Activated CD8-positive, alpha-beta memory T cell treated with anti-CD3 and anti-CD28 coated beads, Interleukin-2, amount 10 ng/mL, durations not matched to agents 7 days and 5 days (primary cell): ENCODE measurements around the gene CDAN1. TPM values are rescaled to one million over a fixed set of nuclear protein-coding genes. Genes with fewer than 3 reads are reported as not detected.

ENCODE experiments used
- total RNA-seq, 2 experiments: library from RNA; stranded (reverse); gene quantifications; one replicate each; pipeline ENCODE4 v1.2.3, GENCODE V29; 2021

The CDAN1 gene
- total RNA-seq, 2 experiments from 2014 or later, result 29.0 to 39.2 TPM

Other genes starting within 250 kb of the CDAN1 start
- gene ZNF106, start 246.0 kb downstream of the CDAN1 start, total RNA-seq, result 10 to 100 TPM; 41.1 to 51.8 TPM
- gene SNAP23, start 241.5 kb downstream of the CDAN1 start, total RNA-seq, result 10 to 100 TPM; 36.9 to 63.9 TPM
- gene LRRC57, start 188.3 kb downstream of the CDAN1 start, total RNA-seq, result 10 to 100 TPM; 22.9 to 25.2 TPM
- 10 to 100 TPM; 35.5 to 35.6 TPM for gene HAUS2, start 188.3 kb downstream of the CDAN1 start, total RNA-seq
- 10 to 100 TPM in 1 of 2 experiments, 1 to 10 TPM in 1; 9.6 to 20.8 TPM for gene STARD9, start 161.5 kb downstream of the CDAN1 start, total RNA-seq
- 10 to 100 TPM; 12.9 to 20.0 TPM for gene TTBK2, start 183.7 kb upstream of the CDAN1 start, total RNA-seq